HL-60 (cell line): ENCODE data around the gene ZC3H14.

Source experiments
- DNase-seq, 2 experiments: peaks; one replicate each; pipeline ENCODE4 v3.0.0-alpha.2; 2010 to 2020; ENCODE audit warnings: low read depth in 1 of 2, low spot score in 1 of 2
- H3K27ac ChIP-seq: fragments of 250-450 bp; sonication (Bioruptor Pico); replicated peaks from 2 replicates; pipeline ENCODE4 v1.5.1; 2020; ENCODE audit warnings: mild to moderate bottlenecking, moderate library complexity
- H3K27me3 ChIP-seq: fragments of 250-450 bp; sonication (Bioruptor Pico); 2 replicates; pipeline ENCODE4 v1.5.1; 2021; ENCODE audit warnings: mild to moderate bottlenecking, moderate library complexity; ENCODE audit not compliant: insufficient read depth, poor library complexity, severe bottlenecking
- H3K4me3 ChIP-seq: replicated peaks from 2 replicates; pipeline ENCODE4 v1.5.1; 2011; ENCODE audit warnings: mild to moderate bottlenecking, control low read depth, low read length; ENCODE audit not compliant: insufficient read depth
- GABPA ChIP-seq: IDR thresholded peaks from 2 replicates; pipeline ENCODE4 v1.6.1; 2012; ENCODE audit warnings: low read depth
- POLR2AphosphoS5 ChIP-seq: IDR thresholded peaks from 2 replicates; pipeline ENCODE4 v1.6.1; 2012; ENCODE audit warnings: low read depth
- REST ChIP-seq: IDR thresholded peaks from 2 replicates; pipeline ENCODE4 v1.6.1; 2012; ENCODE audit warnings: low read depth; ENCODE audit not compliant: insufficient replicate concordance
- SPI1 ChIP-seq: IDR thresholded peaks from 2 replicates; pipeline ENCODE4 v1.6.1; 2012; ENCODE audit warnings: low read depth, mild to moderate bottlenecking, borderline replicate concordance
- TF ChIP-seq, protein P1 (sequence below): IDR thresholded peaks from one replicate; pipeline ENCODE4 v1.5.1; 2011; ENCODE audit warnings: low read length, control low read depth, inconsistent platforms; ENCODE audit not compliant: insufficient read depth

Gene ZC3H14

GRCh38 chr14:88576222-88576621, 13.4 kb downstream of the ZC3H14 start:
- Histone ChIP-seq H3K27me3 (no peaks in the 10 kb centered on the region), H3K4me3 (no peak overlapping the region), H3K27ac (no peak overlapping the region)
- TF ChIP-seq GABPA (no peak), POLR2AphosphoS5 (no peak), REST (no peak), SPI1 (no peak)
- TF ChIP-seq, protein P1, sequence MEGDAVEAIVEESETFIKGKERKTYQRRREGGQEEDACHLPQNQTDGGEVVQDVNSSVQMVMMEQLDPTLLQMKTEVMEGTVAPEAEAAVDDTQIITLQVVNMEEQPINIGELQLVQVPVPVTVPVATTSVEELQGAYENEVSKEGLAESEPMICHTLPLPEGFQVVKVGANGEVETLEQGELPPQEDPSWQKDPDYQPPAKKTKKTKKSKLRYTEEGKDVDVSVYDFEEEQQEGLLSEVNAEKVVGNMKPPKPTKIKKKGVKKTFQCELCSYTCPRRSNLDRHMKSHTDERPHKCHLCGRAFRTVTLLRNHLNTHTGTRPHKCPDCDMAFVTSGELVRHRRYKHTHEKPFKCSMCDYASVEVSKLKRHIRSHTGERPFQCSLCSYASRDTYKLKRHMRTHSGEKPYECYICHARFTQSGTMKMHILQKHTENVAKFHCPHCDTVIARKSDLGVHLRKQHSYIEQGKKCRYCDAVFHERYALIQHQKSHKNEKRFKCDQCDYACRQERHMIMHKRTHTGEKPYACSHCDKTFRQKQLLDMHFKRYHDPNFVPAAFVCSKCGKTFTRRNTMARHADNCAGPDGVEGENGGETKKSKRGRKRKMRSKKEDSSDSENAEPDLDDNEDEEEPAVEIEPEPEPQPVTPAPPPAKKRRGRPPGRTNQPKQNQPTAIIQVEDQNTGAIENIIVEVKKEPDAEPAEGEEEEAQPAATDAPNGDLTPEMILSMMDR: no peak
- no peak for DNase-seq

GRCh38 chr14:88584451-88584850, 21.6 kb downstream of the ZC3H14 start:
- no peaks in the 10 kb centered on the region for H3K27me3 ChIP-seq
- no peak overlapping the region for H3K4me3 ChIP-seq
- no peak overlapping the region for H3K27ac ChIP-seq
- no peak for DNase-seq
- TF ChIP-seq, protein P1: no peak
- no peak for TF ChIP-seq POLR2AphosphoS5

DNA sequence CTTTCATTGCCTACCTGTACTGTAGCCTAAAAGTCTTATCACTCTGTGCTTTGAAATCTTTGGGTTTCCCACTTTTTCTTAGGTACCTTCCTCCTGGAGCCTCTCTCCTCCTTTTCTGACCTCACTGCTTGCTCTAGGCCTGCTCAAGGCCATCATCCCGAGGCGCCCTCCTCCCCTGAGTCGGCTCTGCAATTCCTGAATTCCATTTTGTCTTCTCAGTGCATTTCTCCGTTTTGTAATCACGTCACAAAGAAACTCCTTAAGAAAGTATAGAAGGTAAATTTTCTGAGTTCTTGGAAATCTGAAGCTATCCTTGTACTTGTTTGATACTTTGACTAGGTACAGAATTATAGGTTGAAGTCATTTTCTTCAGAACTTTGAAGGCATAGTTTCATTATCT, 25.2 kb downstream of the ZC3H14 start:
- no peak for TF ChIP-seq POLR2AphosphoS5
- no peak for TF ChIP-seq SPI1
- no peak for TF ChIP-seq REST
- no peak for TF ChIP-seq GABPA
- TF ChIP-seq, protein P1: no peak
- DNase-seq: no peak
- no peak overlapping the region for H3K4me3 ChIP-seq
- H3K27me3 ChIP-seq: no peaks in the 10 kb centered on the region
- H3K27ac ChIP-seq: no peak overlapping the region

DNA sequence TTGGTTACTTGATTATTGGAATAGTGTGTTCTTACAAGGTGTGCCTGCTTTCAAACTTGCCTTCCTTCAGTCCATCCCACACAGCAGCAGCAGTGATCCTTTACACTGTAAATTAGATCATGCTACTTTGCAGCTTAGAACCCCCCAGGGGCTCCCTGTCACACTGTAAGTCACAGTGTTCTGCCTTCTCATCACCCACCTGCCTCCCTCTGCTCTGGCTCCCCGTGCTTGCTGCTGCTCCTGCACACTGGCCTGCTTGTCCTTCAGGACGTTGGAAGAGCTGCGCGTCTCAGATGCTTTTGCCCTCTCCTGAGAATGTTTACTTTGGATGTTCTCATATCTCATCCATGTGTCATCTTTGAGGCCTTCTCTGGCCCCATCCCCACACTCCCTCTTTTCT, 27.3 kb downstream of the ZC3H14 start:
- DNase-seq: no peak
- Histone ChIP-seq H3K4me3 (no peak overlapping the region), H3K27me3 (no peaks in the 10 kb centered on the region), H3K27ac (no peak overlapping the region)
- no peak for TF ChIP-seq POLR2AphosphoS5
- TF ChIP-seq REST: no peak
- no peak for TF ChIP-seq SPI1
- TF ChIP-seq, protein P1: no peak
- no peak for TF ChIP-seq GABPA
